Stimulated activated CD4-positive, alpha-beta T cell treated with anti-CD3 and anti-CD28 coated beads, Interleukin-2, amount 100 ng/mL, for 4 hours (primary cell): ENCODE measurements around the gene PNN.

Experiments
- DNase-seq: peaks from one replicate; pipeline ENCODE4 v3.0.0-alpha.2; 2020; ENCODE audit warnings: low read depth

PNN gene

GRCh38 chr14:39229601-39230110 is 54.6 kb downstream of the PNN start:
- DNase-seq = no peak

- DNase-seq = no peak
Observed at GRCh38 chr14:39230416-39231035, 55.5 kb downstream of the PNN start.

GRCh38 chr14:39231751-39232553 is 56.9 kb downstream of the PNN start:
- DNase-seq = peak; percentile 9
